Measurements from ENCODE around the gene AXIN2. TPM values are rescaled to one million over a fixed set of nuclear protein-coding genes. Genes with fewer than 3 reads are reported as not detected.

The AXIN2 gene
- total RNA-seq, 2 experiments from 2014 or later: 4.7 to 5.3 TPM

DNA sequence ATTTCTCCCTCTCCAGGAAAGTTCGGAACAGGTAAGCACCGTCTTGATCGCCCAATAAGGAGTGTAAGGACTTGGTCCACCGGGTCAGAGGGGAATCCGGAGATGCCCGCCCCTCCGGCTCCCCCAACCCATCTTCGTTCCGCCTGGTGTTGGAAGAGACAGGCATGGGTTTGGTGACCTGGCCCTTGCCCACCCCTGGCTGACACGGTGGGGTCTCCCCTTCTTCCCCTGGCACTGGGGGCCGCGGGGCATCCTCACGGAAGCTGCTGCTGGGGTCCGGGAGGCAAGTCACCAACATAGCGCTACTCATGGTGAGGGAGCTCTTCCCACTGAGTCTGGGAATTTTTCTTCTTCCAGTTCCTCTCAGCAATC, 3.2 kb downstream of the AXIN2 start:
- Mint-ChIP-seq H3K27ac (no peak overlapping the region), H3K36me3 (ENCODE audit: low read depth) (peaks cover 2% of the 10 kb centered on the region), H3K9me3 (ENCODE audit: insufficient read depth) (no peaks in the 10 kb centered on the region), H3K27me3 (ENCODE audit: low read depth) (peaks cover 8% of the 10 kb centered on the region), H3K4me3 (no peak overlapping the region), H3K4me1 (ENCODE audit: low read depth) (peaks cover 20% of the 10 kb centered on the region)
- POLR2A ChIA-PET: no interaction called here
- CTCF ChIA-PET: interaction anchor here (1.3 to 4.7 kb wide), 2 partner anchors 264 to 326 kb away, joined by 4 to 41 read pairs; no protein-coding TSS in a partner anchor
- no peak for ATAC-seq
- no peak for DNase-seq

DNA sequence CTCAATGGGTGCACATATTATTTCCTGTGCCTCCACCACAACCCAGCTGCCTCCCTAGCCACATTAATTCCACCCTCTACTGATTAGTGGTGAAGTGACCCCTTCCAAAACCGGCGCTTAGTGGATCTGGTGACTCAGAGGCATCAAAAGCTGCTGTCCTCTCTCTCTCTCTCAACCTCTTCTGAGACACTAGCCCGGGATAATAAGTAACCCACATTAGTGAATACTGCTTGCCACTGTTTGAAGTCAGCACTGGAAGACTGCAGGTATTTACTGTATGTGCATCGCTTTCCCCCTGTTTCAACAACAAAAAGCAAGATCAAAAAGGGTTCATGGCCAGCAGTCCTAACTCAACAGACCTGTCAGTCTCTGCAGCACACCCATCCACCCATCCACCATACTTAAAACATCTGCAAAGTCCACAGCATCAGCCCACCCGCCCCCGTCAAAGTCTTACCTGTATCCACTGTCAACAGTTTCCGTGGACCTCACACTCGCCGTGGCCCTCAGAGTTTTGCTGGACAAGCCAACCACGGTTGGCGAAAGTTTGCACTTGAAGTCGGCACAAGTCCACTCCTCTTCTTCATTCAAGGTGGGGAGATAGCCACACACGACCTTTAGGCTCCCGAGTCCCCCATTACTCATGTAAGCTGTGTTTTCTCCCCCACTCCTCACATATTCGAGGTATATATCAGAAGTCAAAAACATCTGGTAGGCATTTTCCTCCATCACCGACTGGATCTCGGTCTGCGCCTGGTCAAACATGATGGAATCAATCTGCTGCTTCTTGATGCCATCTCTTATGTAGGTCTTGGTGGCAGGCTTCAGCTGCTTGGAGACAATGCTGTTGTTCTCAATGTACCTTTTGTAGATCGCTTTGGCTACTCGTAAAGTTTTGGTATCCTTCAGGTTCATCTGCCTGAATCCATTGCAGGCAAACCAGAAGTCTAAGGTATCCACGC, 3.8 kb downstream of the AXIN2 start:
- H3K27me3 Mint-ChIP-seq (ENCODE audit: low read depth): peaks cover 10% of the 10 kb centered on the region
- H3K9me3 Mint-ChIP-seq (ENCODE audit: insufficient read depth): no peaks in the 10 kb centered on the region
- POLR2A ChIA-PET: no interaction called here
- no peak overlapping the region for H3K4me3 Mint-ChIP-seq
- ATAC-seq: peak; percentile 5
- peaks cover 2% of the 10 kb centered on the region for H3K36me3 Mint-ChIP-seq (ENCODE audit: low read depth)
- no peak overlapping the region for H3K27ac Mint-ChIP-seq
- peaks cover 20% of the 10 kb centered on the region for H3K4me1 Mint-ChIP-seq (ENCODE audit: low read depth)
- DNase-seq: peak; percentile 51
- CTCF ChIA-PET: interaction anchor here (0.8 to 4.7 kb wide), 11 partner anchors 19 to 911 kb away, joined by 3 to 41 read pairs (median 3); no protein-coding TSS in a partner anchor

DNA sequence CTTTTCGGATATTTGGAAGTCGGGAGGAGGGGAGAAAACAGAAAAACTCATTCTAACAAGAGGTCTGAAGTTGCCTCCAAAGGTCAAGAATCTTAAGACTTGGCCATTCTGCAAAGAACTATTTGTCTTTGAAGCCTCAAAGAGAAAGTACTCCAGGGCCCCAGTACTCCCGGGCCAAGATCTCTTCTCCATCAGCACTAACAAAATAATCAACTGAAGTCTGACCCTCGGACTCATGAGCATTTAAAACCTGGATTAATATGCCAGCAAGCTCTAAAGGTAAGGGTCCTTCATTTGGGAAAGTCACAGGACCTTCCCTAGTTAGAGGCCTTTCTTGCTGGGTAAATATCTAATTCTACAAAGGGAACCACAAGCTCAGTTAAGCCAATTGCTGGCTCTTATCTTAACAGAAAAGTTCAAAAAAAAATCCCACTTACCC, 4.5 kb downstream of the AXIN2 start:
- peak; percentile 1 for ATAC-seq
- no peak overlapping the region for H3K4me3 Mint-ChIP-seq
- peaks cover 7% of the 10 kb centered on the region for H3K27me3 Mint-ChIP-seq (ENCODE audit: low read depth)
- no peaks in the 10 kb centered on the region for H3K9me3 Mint-ChIP-seq (ENCODE audit: insufficient read depth)
- ChIA-PET POLR2A (no interaction called here), CTCF (interaction anchor here (0.8 to 4.7 kb wide), 11 partner anchors 18 to 912 kb away, joined by 3 to 41 read pairs (median 3); no protein-coding TSS in a partner anchor)
- peaks cover 15% of the 10 kb centered on the region for H3K4me1 Mint-ChIP-seq (ENCODE audit: low read depth)
- no peak for DNase-seq
- peaks cover 4% of the 10 kb centered on the region for H3K36me3 Mint-ChIP-seq (ENCODE audit: low read depth)
- no peak overlapping the region for H3K27ac Mint-ChIP-seq

DNA sequence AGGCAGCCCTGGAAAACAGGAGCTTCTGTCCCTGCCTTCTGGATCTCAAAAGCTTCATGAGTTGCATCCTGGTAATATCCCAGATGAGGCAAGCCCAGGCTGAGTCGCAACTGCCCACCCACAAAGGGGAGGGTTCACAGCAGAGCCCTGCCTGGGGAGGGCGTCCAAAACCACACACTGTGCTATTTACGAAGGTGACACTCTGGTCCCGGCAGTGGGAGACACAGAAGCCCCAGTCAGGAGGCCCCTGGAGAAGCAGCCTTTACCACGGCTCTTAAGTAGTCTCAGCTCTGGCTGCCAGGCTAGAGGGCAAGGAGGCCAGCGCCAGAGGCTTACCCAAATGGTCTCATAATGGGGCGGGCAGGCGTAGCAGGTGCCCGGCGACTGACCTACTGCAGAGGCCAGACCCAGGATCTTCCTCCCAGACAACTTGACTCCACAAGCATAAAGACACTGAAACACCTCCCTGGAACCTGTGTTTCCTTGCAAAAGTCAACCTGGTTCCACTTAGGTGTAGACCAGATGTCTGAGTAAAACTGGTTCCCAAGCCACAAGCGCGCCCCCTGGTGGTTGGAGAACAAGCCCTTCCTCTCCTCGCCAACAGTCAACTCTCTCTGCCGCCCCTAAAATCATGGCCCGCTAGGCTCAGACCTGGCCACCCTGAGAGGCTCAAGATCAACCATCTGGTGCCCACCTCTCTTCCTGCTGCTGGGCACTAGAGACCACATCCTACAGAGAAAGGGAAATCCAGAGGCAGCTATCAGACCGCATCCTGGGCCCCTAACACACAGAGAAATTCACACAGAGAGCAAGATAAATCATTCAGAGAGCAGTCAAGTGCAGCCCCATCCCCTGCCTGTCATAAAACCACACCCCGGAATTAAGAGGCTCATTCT, 5.2 kb downstream of the AXIN2 start:
- peaks cover 11% of the 10 kb centered on the region for H3K4me1 Mint-ChIP-seq (ENCODE audit: low read depth)
- ChIA-PET CTCF (interaction anchor here (0.8 to 4.7 kb wide), 16 partner anchors 11 to 912 kb away, joined by 3 to 41 read pairs (median 3); no protein-coding TSS in a partner anchor), POLR2A (no interaction called here)
- ATAC-seq (peak; percentile 54), DNase-seq (peak; percentile 95)
- H3K36me3 Mint-ChIP-seq (ENCODE audit: low read depth): peaks cover 5% of the 10 kb centered on the region
- peaks cover 7% of the 10 kb centered on the region for H3K27me3 Mint-ChIP-seq (ENCODE audit: low read depth)
- H3K27ac Mint-ChIP-seq: no peak overlapping the region
- no peak overlapping the region for H3K4me3 Mint-ChIP-seq
- no peaks in the 10 kb centered on the region for H3K9me3 Mint-ChIP-seq (ENCODE audit: insufficient read depth)

DNA sequence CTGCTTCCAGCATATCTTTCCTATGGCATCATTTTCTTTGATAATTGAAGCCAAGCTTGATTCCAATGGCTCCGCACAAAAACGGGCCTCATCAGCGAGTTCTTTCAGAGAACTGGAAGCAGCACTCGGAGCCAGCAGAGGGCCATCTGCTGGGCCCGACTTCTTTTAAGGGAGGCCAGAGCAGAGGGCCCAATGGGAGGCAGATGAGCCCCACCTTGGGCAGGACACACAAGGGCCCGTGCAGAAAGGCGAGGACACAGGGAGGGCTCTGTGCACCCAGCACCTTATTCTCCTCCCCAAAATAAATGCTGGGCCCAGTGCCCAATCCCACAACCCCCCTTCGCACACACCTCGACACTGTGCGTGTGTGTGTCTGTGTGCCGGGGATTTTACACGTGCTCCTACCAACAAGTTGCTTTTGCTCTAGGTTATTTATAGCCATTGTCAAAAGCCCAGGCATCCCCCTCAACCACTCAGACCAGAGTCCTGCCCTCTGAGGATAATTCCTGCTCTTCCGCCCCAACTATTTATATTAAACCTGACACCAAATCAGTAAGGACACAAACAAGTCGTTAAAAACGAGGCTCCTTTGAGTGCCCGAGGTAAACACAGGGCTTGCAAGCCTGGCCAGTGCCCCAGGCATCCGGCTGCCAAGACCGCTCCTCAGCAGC, 6.8 kb downstream of the AXIN2 start:
- Mint-ChIP-seq H3K36me3 (ENCODE audit: low read depth) (peaks cover 5% of the 10 kb centered on the region), H3K4me1 (ENCODE audit: low read depth) (peaks cover 11% of the 10 kb centered on the region), H3K4me3 (no peak overlapping the region), H3K27me3 (ENCODE audit: low read depth) (peaks cover 9% of the 10 kb centered on the region), H3K27ac (no peak overlapping the region), H3K9me3 (ENCODE audit: insufficient read depth) (no peaks in the 10 kb centered on the region)
- CTCF ChIA-PET: interaction anchor here (1.2 kb wide), 2 partner anchors 192 to 260 kb away, joined by 3 to 4 read pairs; no protein-coding TSS in a partner anchor
- ATAC-seq: no peak
- POLR2A ChIA-PET: interaction anchor here (0.9 kb wide), 1 partner anchor 12 kb away, joined by 3 read pairs; no protein-coding TSS in a partner anchor
- DNase-seq: no peak

DNA sequence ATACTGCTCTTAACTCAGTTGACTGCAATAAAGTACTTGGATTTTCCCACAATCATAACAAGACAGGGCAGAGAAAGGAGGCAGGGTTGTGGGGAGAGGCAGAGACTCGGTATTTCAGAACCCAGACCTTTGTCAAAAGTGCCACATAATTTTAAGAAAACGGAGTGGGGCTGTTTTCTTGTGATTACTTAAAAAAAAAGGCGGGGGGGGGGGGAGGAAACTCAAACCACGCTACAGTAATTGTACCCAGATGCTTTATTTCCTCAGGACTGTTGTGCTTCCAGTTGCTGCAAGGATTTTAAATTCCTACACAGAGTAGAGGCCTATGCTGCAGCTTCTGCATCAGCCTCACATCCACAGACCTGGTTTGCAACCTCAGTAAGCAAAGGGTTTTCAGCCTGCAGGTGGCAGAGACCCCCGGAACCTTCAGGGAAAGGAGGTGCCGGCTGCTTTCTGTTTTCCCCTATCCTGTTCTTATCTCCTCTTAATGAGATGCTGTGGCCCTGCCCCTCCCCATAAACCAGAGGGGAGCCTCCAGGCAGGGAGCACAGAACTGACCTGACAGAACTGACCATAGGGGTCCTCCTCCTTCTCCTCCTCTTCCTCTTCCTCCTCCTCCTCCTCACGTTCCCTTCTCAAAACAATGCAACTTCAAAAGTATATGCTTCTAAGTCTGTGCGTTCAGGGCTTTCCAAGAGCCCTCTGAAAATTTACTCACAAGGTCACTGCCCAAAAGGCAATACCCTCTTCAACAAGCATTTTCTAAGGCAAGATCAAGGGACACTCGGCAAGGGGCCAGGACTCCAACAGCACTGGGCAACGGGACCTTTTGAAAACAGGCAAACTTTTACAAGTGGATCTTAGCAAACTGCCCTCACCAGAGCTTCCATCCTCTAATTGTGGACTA, 7.5 kb downstream of the AXIN2 start:
- H3K4me3 Mint-ChIP-seq: no peak overlapping the region
- POLR2A ChIA-PET: no interaction called here
- peaks cover 9% of the 10 kb centered on the region for H3K27me3 Mint-ChIP-seq (ENCODE audit: low read depth)
- CTCF ChIA-PET: interaction anchor here (1.2 to 1.6 kb wide), 3 partner anchors 193 to 322 kb away, joined by 3 to 4 read pairs (median 4); no protein-coding TSS in a partner anchor
- H3K4me1 Mint-ChIP-seq (ENCODE audit: low read depth): peaks cover 11% of the 10 kb centered on the region
- peaks cover 9% of the 10 kb centered on the region for H3K36me3 Mint-ChIP-seq (ENCODE audit: low read depth)
- no peak overlapping the region for H3K27ac Mint-ChIP-seq
- DNase-seq (no peak), ATAC-seq (no peak)
- H3K9me3 Mint-ChIP-seq (ENCODE audit: insufficient read depth): no peaks in the 10 kb centered on the region

DNA sequence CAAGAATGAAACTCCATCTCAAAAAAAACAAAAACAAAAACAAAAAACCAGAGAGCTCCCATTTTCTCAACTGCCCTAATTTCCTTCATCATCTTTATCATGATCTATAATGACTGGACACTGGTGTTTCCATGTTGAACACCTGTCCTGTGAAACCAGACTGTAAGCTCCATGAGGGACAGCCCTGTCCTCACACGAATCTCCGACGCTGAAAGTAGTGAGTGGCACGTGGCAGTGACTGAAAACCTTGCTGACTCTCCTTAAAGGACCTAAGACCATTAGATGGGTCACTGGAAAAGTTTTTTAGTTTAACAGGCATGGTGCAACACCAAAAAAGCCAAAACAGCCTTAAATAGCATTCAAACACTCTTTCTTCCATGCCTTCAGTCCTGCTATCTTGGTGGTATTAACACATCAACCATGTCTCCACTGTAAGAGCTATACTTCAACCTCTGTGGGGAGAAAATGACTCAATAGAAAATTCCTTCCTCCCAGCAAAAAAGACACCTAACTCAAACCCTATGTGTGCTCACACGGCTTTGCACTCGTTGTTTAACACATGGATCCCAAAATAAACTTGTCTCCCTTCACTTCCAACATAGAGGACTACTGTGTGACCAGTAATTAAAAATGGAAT, 8.3 kb downstream of the AXIN2 start:
- no peaks in the 10 kb centered on the region for H3K9me3 Mint-ChIP-seq (ENCODE audit: insufficient read depth)
- peaks cover 9% of the 10 kb centered on the region for H3K36me3 Mint-ChIP-seq (ENCODE audit: low read depth)
- peaks cover 9% of the 10 kb centered on the region for H3K27me3 Mint-ChIP-seq (ENCODE audit: low read depth)
- ATAC-seq: no peak
- no peak overlapping the region for H3K27ac Mint-ChIP-seq
- H3K4me1 Mint-ChIP-seq (ENCODE audit: low read depth): peaks cover 11% of the 10 kb centered on the region
- no peak for DNase-seq
- H3K4me3 Mint-ChIP-seq: no peak overlapping the region
- CTCF ChIA-PET: interaction anchor here (0.8 to 1.6 kb wide), 2 partner anchors 259 to 322 kb away, joined by 4 read pairs; no protein-coding TSS in a partner anchor
- POLR2A ChIA-PET: no interaction called here

DNA sequence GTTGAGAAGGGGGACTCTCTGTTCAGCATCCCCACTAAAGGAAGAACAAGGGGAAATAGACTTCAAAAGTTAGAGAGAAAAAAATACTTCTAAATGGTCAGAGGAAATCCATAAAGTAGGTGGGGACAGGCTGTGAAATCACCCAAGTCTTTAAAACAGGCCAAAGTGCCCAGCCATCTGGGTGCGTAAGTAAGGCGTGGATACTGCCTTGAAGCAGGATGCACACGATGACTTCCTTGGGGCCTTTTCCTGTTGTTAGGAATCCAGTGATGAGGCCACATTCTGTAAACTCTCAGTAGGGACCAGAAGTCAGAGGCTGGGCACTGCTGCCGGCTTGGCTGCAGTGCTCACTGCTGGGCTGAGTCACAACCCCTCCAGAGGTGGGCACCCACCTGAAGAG, 9.2 kb downstream of the AXIN2 start:
- Mint-ChIP-seq H3K36me3 (ENCODE audit: low read depth) (peaks cover 10% of the 10 kb centered on the region), H3K4me3 (no peak overlapping the region), H3K4me1 (ENCODE audit: low read depth) (peaks cover 11% of the 10 kb centered on the region), H3K27ac (no peak overlapping the region), H3K27me3 (ENCODE audit: low read depth) (peaks cover 9% of the 10 kb centered on the region), H3K9me3 (ENCODE audit: insufficient read depth) (no peaks in the 10 kb centered on the region)
- ChIA-PET CTCF (interaction anchor here (0.8 to 1.6 kb wide), 2 partner anchors 258 to 321 kb away, joined by 4 read pairs; no protein-coding TSS in a partner anchor), POLR2A (no interaction called here)
- ATAC-seq (no peak), DNase-seq (no peak)

DNA sequence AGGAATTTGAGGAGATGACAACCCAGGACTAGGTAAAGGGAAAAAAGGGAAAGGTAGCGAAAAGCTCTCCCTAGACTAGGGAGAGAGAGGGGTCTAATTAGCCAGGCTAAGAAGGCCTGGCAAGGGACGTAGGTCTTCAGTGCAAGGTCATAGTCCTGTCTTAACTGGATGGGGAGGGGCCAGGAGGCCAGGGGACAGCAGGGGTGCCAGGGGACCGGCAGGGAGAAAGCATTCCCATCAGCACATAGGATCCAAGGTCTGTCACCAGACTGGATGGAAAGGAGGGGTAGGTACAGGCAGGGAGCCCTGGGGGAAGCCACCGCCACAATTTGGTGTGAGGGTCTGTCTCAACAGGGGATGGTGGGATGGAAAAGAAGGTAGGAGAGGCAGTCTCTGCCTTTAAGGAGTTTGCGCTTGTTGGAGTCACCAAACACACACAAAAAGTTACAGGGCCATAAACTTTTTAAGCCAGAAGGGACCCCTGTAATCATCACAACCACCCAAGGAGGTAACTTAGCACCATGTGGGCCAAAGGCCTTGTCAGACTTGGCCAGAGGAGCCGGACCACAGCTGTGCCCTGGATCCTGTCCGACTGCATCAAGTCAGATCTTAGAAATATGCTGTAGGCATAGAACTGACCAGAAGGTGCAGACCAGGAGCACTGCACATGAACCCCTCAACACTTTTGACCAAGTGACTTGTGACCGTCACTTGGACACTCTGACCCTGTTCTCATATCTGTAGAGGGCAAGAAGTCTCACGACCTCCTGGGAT, 10.0 kb downstream of the AXIN2 start:
- Mint-ChIP-seq H3K4me1 (ENCODE audit: low read depth) (peaks cover 11% of the 10 kb centered on the region), H3K27ac (no peak overlapping the region), H3K4me3 (no peak overlapping the region), H3K9me3 (ENCODE audit: insufficient read depth) (no peaks in the 10 kb centered on the region), H3K27me3 (ENCODE audit: low read depth) (peaks cover 9% of the 10 kb centered on the region), H3K36me3 (ENCODE audit: low read depth) (peaks cover 10% of the 10 kb centered on the region)
- no peak for DNase-seq
- no peak for ATAC-seq
- CTCF ChIA-PET: no interaction called here
- POLR2A ChIA-PET: no interaction called here

DNA sequence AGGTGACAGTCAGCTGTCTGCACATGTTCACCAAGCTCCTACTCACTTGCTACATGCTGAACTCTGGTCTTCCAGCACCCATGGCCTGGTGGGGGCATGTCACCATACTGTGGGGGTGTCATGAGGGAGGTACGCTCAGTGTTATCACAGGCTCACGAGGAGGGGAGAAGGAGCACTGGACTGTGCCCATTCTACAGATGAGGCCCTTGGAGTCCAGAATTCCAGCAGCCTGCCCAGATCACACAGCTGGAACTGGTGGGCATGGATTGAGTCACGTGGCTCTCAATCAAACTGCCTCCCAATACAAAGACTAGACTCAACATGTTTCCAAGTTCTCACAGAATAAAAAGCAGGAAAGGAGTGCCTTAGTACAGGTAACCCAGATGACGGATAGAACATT, 10.7 kb downstream of the AXIN2 start:
- DNase-seq (no peak), ATAC-seq (no peak)
- CTCF ChIA-PET: no interaction called here
- H3K27ac Mint-ChIP-seq: no peak overlapping the region
- peaks cover 11% of the 10 kb centered on the region for H3K4me1 Mint-ChIP-seq (ENCODE audit: low read depth)
- no peak overlapping the region for H3K4me3 Mint-ChIP-seq
- H3K27me3 Mint-ChIP-seq (ENCODE audit: low read depth): peaks cover 9% of the 10 kb centered on the region
- H3K9me3 Mint-ChIP-seq (ENCODE audit: insufficient read depth): no peaks in the 10 kb centered on the region
- POLR2A ChIA-PET: no interaction called here
- H3K36me3 Mint-ChIP-seq (ENCODE audit: low read depth): peaks cover 10% of the 10 kb centered on the region
